Fibroblast of villous mesenchyme (primary cell): ENCODE measurements around the gene CDC73. TPM values are rescaled to one million over a fixed set of nuclear protein-coding genes. Genes with fewer than 3 reads are reported as not detected.
"Not testable (repeated sequence)": the region's sequence is repeated elsewhere in the genome, so short reads cannot be mapped to it uniquely, and the experiment has no call there.

Experiments used
- DNase-seq: peaks from one replicate; pipeline ENCODE4 v3.0.0-alpha.2; 2010; ENCODE audit warnings: low read depth
- H3K4me3 ChIP-seq: 2 replicates; pipeline ENCODE4 v1.5.1; 2011; ENCODE audit warnings: low read depth, mild to moderate bottlenecking, low read length
- CTCF ChIP-seq: IDR thresholded peaks from 2 replicates; pipeline ENCODE4 v1.5.1; 2012; ENCODE audit warnings: low read depth, mild to moderate bottlenecking, low read length; ENCODE audit not compliant: insufficient read depth
- total RNA-seq: library from RNA; depleted of rRNA; stranded (reverse); fragments of >200 nt; gene quantifications from 2 replicates; pipeline ENCODE4 v1.2.3, GENCODE V29; 2012

CDC73 gene
- total RNA-seq, 1 donor: 40.2 TPM

- H3K4me3 ChIP-seq: no peak overlapping the region
- DNase-seq: no peak
- no peak for TF ChIP-seq CTCF
Measured at GRCh38 chr1:193265716-193266115, 143.9 kb downstream of the CDC73 start.

GRCh38 chr1:193266794-193267193 lies 145.0 kb downstream of the CDC73 start:
- DNase-seq, H3K4me3 ChIP-seq: not testable (repeated sequence)

- no peak for TF ChIP-seq CTCF
- no peak overlapping the region for H3K4me3 ChIP-seq
- DNase-seq: peak; percentile 81
Measured at GRCh38 chr1:193270996-193271395, 149.2 kb downstream of the CDC73 start.

GRCh38 chr1:193275773-193276172 lies 153.9 kb downstream of the CDC73 start:
- DNase-seq: no peak

GRCh38 chr1:193278968-193279367 lies 157.1 kb downstream of the CDC73 start:
- no peak overlapping the region for H3K4me3 ChIP-seq
- DNase-seq: no peak
- TF ChIP-seq CTCF: no peak

More at GRCh38 chr1:193275773-193276172, 153.9 kb downstream of the CDC73 start:
- no peak for TF ChIP-seq CTCF
- no peak overlapping the region for H3K4me3 ChIP-seq

- no peak for TF ChIP-seq CTCF
- no peak for DNase-seq
- H3K4me3 ChIP-seq: no peak overlapping the region
Measured at GRCh38 chr1:193281894-193282293, 160.1 kb downstream of the CDC73 start.

- no peak overlapping the region for H3K4me3 ChIP-seq
- DNase-seq: peak; percentile 28
- TF ChIP-seq CTCF: no peak
Measured at GRCh38 chr1:193283016-193283415, 161.2 kb downstream of the CDC73 start.
